AG10803 (cell line): ENCODE measurements around the gene SAPCD2.

Source experiments
- DNase-seq: peaks from one replicate; pipeline ENCODE4 v3.0.0; 2010; ENCODE audit warnings: low read depth
- H3K4me3 ChIP-seq: 2 replicates; pipeline ENCODE4 v1.5.1; 2011; ENCODE audit warnings: mild to moderate bottlenecking, low read length, control low read depth
- CTCF ChIP-seq: conservative IDR thresholded peaks from 2 replicates; pipeline ENCODE4 v1.5.1; 2011; ENCODE audit warnings: mild to moderate bottlenecking, low read length, control low read depth, inconsistent platforms

Gene SAPCD2

DNA sequence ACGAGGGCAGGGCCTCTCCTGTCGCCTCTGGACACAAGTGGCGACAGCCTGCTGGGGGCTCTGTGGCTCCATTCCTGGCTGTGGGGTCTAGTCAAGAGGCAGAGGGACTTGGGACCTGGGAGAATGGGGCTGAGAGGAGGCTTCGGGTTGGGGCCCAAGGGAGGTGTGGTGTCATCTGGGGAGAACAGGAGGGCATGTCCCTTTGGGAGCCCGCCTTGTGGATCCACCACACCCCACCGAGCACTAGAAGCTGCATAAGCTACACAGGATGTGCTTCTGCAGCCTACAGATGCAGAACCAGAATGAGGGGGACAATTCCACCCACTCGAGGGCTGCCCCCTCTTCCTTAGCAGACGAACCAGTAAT, 12.6 kb upstream of the SAPCD2 start:
- no peak overlapping the region for H3K4me3 ChIP-seq
- DNase-seq, result no peak
- TF ChIP-seq CTCF, result no peak

DNA sequence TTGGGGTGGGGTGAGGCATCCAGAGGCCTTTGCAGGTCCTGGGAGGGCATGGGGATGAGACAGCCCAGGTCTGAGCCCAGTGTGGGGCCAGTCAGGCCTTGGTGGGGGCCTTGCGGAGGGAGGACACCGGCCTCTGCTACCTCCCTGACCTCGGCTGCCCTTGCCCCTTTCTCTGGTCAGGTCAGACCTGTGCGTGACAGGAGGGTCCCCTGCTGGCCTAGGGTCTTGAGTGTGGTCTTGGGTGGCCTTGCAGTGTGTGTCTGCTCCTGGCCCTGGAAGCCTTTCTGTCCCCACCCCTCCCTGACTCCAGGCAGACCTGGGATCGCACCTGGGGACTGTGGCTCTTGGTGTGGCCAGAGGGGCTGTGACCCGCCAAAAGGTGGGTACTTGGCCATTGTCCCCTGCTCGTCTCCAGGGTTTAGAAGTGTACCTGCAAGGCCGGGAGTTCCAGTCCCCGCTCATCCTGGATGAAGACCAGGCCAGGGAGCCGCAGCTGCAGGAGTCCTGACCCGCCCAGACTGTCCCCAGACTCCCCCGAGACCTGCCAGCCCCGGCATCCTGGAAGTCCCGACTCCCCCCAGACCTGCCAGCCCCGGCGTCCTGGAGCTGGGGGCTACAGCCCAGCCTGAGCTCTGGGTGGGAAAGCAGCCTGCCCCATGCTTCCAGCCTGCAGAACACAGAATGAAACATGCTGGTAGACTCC, 12.0 kb upstream of the SAPCD2 start:
- no peak for DNase-seq
- H3K4me3 ChIP-seq, result no peak overlapping the region
- no peak for TF ChIP-seq CTCF

GRCh38 chr9:137080260-137081122, 10.1 kb upstream of the SAPCD2 start:
- no peak for TF ChIP-seq CTCF
- no peak for DNase-seq
- no peak overlapping the region for H3K4me3 ChIP-seq

DNA sequence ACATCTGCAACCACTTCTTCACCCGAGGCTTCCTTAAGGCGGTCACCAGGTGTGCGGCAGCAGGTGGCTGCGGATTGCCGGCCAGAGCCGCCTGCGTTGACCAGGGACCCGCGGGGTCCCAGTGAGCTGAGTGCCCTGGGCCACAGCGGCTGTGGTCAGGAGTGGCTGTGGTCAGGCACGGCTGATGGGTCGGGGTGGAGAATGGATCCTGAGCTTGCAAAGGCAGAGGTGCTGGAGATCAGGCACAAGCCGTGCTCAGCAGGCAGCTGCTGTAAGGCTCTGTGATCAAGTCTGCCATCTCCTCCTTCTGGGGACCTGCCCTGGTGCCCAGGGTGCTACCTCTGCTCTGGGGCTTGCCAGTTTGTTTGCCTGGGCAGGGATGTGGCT, 9.0 kb upstream of the SAPCD2 start:
- no peak for TF ChIP-seq CTCF
- DNase-seq, result no peak
- no peak overlapping the region for H3K4me3 ChIP-seq

GRCh38 chr9:137078701-137079400, 8.5 kb upstream of the SAPCD2 start:
- DNase-seq, result no peak
- no peak for TF ChIP-seq CTCF
- H3K4me3 ChIP-seq, result peak overlapping the region; percentile 68

GRCh38 chr9:137077758-137078693, 7.7 kb upstream of the SAPCD2 start:
- no peak for TF ChIP-seq CTCF
- H3K4me3 ChIP-seq, result peak overlapping the region; percentile 68
- no peak for DNase-seq
